Measurements from ENCODE around the gene MPDU1. TPM values are rescaled to one million over a fixed set of nuclear protein-coding genes. Genes with fewer than 3 reads are reported as not detected.

Gene MPDU1
- total and polyA plus RNA-seq, 4 donors = 55.3 to 136 (median 91.2) TPM

GRCh38 chr17:7561589-7562207, 22.0 kb upstream of the MPDU1 start, which contains the start of gene SENP3:
TSS of gene SENP3 (plus strand) at chr17:7561919. CDS start at chr17:7563077, 1,158 bp downstream.
- Histone ChIP-seq H3K27ac (ENCODE audit: low read depth in 1 of 2, low read length in 2 of 2) (peak within 1 kb of the TSS; percentile 33 to 89), H3K4me1 (ENCODE audit: control insufficient read depth in 4 of 4, insufficient read depth in 4 of 4, low read length in 3 of 4) (peaks cover 10 to 55% (median 41%) of the 10 kb centered on the region in 4 donors), H3K4me3 (ENCODE audit: low read depth in 1 of 3, low read length in 3 of 3) (peak within 1 kb of the TSS; percentile 50 to 85 (median 73)), H3K9me3 (ENCODE audit: control insufficient read depth in 4 of 4, low read length in 3 of 4) (no peaks in the 10 kb centered on the region), H3K27me3 (ENCODE audit: control insufficient read depth in 4 of 4, insufficient read depth in 4 of 4, low read length in 3 of 4) (no peaks in the 10 kb centered on the region), H3K9ac (ENCODE audit: low read depth in 1 of 2, low read length in 2 of 2) (peak within 1 kb of the TSS in 1 of 2 donors; percentile 67), H3K36me3 (ENCODE audit: control insufficient read depth in 4 of 4, insufficient read depth in 3 of 4, low read depth in 1 of 4, low read length in 3 of 4) (peaks cover 4 to 20% (median 7%) of the 10 kb centered on the region in 4 donors)
- TF ChIP-seq ZBTB33 (IDR thresholded peaks at IDR 0.05) (no peak), HNF4A (conservative IDR thresholded peaks at IDR 0.05) (no peak), GABPA (IDR thresholded peaks at IDR 0.05 in 1 of 2, conservative IDR thresholded peaks at IDR 0.05 in 1 of 2) (peak in 1 of 2 donors; percentile 80), SP1 (IDR thresholded peaks at IDR 0.05) (no peak)
- WGBS = under 1% methylated on average over 82 of the region's 82 CpGs
- DNase-seq (ENCODE audit: low spot score) = peak; percentile 88

GRCh38 chr17:7562208-7562605, 21.4 kb upstream of the MPDU1 start:
- Histone ChIP-seq H3K4me3 (ENCODE audit: low read depth in 1 of 3, low read length in 3 of 3) (peak overlapping the region; percentile 50 to 85 (median 68)), H3K9ac (ENCODE audit: low read depth in 1 of 2, low read length in 2 of 2) (peak overlapping the region in 1 of 2 donors; percentile 67), H3K27me3 (ENCODE audit: control insufficient read depth in 4 of 4, insufficient read depth in 4 of 4, low read length in 3 of 4) (no peaks in the 10 kb centered on the region), H3K4me1 (ENCODE audit: control insufficient read depth in 4 of 4, insufficient read depth in 4 of 4, low read length in 3 of 4) (peaks cover 10 to 55% (median 41%) of the 10 kb centered on the region in 4 donors), H3K36me3 (ENCODE audit: control insufficient read depth in 4 of 4, insufficient read depth in 3 of 4, low read depth in 1 of 4, low read length in 3 of 4) (peaks cover 4 to 25% (median 12%) of the 10 kb centered on the region in 4 donors), H3K27ac (ENCODE audit: low read depth in 1 of 2, low read length in 2 of 2) (peak overlapping the region; percentile 33 to 89), H3K9me3 (ENCODE audit: control insufficient read depth in 4 of 4, low read length in 3 of 4) (no peaks in the 10 kb centered on the region)
- WGBS = 1% methylated on average over 28 of the region's 28 CpGs
- no peak for DNase-seq (ENCODE audit: low spot score)
- TF ChIP-seq JUND (IDR thresholded peaks at IDR 0.05) (no peak), REST (IDR thresholded peaks at IDR 0.05) (no peak), YY1 (IDR thresholded peaks at IDR 0.05) (no peak), NR2F2 (IDR thresholded peaks at IDR 0.05) (no peak), RAD21 (IDR thresholded peaks at IDR 0.05) (no peak), HNF4A (conservative IDR thresholded peaks at IDR 0.05) (no peak), FOXA2 (IDR thresholded peaks at IDR 0.05) (no peak), ZBTB33 (IDR thresholded peaks at IDR 0.05) (no peak)
